Endothelial cell (in vitro differentiated cells): Measurements from ENCODE around the gene TGFBRAP1. TPM values are rescaled to one million over a fixed set of nuclear protein-coding genes. Genes with fewer than 3 reads are reported as not detected.

ENCODE experiments used
- DNase-seq: peaks from one replicate; pipeline ENCODE4 v3.0.0; 2021; ENCODE audit warnings: low spot score
- H3K27ac Mint-ChIP-seq: one replicate; pipeline ENCODE4 v1.8.0; 2021; ENCODE audit warnings: mixed read lengths, inconsistent platforms; ENCODE audit not compliant: unreplicated experiment
- H3K27me3 Mint-ChIP-seq: one replicate; pipeline ENCODE4 v1.8.0; 2021; ENCODE audit warnings: mild to moderate bottlenecking, moderate library complexity, mixed read lengths, inconsistent platforms; ENCODE audit not compliant: unreplicated experiment
- H3K36me3 Mint-ChIP-seq: one replicate; pipeline ENCODE4 v1.8.0; 2021; ENCODE audit warnings: mild to moderate bottlenecking, low read depth, mixed read lengths, inconsistent platforms; ENCODE audit not compliant: unreplicated experiment
- H3K4me1 Mint-ChIP-seq: one replicate; pipeline ENCODE4 v1.8.0; 2021; ENCODE audit warnings: mild to moderate bottlenecking, mixed read lengths, inconsistent platforms; ENCODE audit not compliant: unreplicated experiment
- H3K4me3 Mint-ChIP-seq: one replicate; pipeline ENCODE4 v1.8.0; 2021; ENCODE audit warnings: mild to moderate bottlenecking, mixed read lengths, inconsistent platforms; ENCODE audit not compliant: unreplicated experiment
- H3K9me3 Mint-ChIP-seq: one replicate; pipeline ENCODE4 v1.8.0; 2021; ENCODE audit warnings: mixed read lengths, inconsistent platforms; ENCODE audit not compliant: unreplicated experiment
- total RNA-seq: library from RNA; stranded (reverse); fragmentation: NEBNext Ultra II Directional; extraction: Animal tissue kit (Norgen Biotek cat#: 25700); gene quantifications from one replicate; pipeline ENCODE4 v1.2.1, GENCODE V29; 2021; ENCODE audit not compliant: unreplicated experiment
- TF ChIP-seq, protein P1 (sequence below): fragments of 200-600 bp; sonication (generic); IDR thresholded peaks from one replicate; pipeline ENCODE4 v1.5.0; 2021; ENCODE audit warnings: antibody characterized with exemption; ENCODE audit not compliant: unreplicated experiment

The TGFBRAP1 gene
- total RNA-seq, 1 donor from 2014 or later, result 18.8 TPM

DNA sequence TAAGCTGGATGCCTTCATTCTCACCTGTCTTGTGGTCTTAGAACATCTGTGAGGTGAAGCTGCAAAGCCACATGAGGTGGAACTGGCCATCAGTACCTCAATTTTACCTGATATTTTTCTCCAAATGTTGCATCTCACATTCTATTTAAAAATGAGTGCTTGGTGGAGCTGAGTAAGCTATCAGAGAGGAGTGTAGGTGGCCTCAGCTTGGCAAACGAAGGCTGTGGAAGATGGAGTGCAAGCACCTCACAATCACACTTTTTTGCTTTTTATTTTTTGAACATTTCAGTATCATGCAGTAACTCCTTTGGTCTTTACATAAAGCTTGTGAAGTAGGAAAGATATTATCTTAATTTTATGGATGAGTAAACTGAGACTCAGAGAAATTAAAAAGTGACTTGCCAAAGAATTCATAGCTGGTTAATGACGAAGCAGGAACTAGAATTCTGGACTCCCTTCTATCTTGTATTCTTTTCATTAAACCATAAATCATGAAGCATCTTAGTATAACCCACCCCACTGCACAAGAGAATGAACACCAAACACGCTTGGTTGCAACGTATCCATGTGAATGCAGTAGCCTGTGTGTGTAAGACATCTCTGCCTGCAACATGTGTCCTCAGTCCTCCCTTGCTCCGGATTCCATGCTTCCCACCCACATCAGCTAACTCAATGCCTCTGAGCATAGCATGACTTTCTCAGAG, 35.1 kb upstream of the TGFBRAP1 start:
- H3K4me3 Mint-ChIP-seq, result no peak overlapping the region
- no peak overlapping the region for H3K27ac Mint-ChIP-seq
- H3K27me3 Mint-ChIP-seq, result peaks cover 5% of the 10 kb centered on the region
- H3K36me3 Mint-ChIP-seq, result peaks cover 42% of the 10 kb centered on the region
- no peak for DNase-seq
- H3K4me1 Mint-ChIP-seq, result peaks cover 9% of the 10 kb centered on the region
- no peaks in the 10 kb centered on the region for H3K9me3 Mint-ChIP-seq
- TF ChIP-seq, protein P1, sequence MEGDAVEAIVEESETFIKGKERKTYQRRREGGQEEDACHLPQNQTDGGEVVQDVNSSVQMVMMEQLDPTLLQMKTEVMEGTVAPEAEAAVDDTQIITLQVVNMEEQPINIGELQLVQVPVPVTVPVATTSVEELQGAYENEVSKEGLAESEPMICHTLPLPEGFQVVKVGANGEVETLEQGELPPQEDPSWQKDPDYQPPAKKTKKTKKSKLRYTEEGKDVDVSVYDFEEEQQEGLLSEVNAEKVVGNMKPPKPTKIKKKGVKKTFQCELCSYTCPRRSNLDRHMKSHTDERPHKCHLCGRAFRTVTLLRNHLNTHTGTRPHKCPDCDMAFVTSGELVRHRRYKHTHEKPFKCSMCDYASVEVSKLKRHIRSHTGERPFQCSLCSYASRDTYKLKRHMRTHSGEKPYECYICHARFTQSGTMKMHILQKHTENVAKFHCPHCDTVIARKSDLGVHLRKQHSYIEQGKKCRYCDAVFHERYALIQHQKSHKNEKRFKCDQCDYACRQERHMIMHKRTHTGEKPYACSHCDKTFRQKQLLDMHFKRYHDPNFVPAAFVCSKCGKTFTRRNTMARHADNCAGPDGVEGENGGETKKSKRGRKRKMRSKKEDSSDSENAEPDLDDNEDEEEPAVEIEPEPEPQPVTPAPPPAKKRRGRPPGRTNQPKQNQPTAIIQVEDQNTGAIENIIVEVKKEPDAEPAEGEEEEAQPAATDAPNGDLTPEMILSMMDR, result no peak

DNA sequence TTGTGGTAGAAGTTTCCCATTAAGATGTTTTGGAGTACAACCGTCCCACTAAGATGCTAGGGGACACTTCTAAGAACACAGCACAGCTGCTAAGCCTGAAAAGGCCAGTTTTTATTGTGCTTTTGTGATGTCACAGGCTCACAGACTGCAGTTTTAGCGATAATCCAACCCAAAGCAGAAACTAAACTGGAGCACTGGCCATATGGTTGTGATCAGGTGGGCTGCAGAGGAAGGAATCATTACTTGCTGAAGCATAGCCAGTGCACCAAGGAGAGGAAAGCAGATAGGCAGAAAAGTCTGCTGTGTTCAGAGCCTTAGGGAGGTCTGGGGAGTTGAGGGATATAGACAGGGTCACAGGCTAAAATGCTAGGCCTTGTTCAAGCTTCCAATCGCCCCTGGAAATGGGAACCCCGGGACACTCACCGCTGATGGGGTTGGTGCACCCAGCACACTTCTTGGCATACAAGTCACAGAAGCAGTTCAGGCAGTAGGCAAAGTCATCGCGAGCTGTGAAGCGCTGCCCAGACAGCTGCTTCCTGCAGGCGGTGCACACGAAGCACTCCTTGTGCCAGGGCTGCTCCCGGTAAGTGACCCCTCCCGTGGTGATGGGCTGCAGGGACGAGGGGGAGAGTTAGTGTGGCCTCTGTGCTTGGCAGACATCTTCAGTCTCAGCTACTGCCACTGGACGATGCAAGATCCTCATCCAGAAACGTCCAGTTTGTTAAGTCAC, 33.5 kb upstream of the TGFBRAP1 start:
- Mint-ChIP-seq H3K27ac (no peak overlapping the region), H3K4me1 (peaks cover 9% of the 10 kb centered on the region), H3K9me3 (no peaks in the 10 kb centered on the region), H3K4me3 (no peak overlapping the region), H3K36me3 (peaks cover 37% of the 10 kb centered on the region), H3K27me3 (peaks cover 5% of the 10 kb centered on the region)
- no peak for DNase-seq
- TF ChIP-seq, protein P1, result no peak

DNA sequence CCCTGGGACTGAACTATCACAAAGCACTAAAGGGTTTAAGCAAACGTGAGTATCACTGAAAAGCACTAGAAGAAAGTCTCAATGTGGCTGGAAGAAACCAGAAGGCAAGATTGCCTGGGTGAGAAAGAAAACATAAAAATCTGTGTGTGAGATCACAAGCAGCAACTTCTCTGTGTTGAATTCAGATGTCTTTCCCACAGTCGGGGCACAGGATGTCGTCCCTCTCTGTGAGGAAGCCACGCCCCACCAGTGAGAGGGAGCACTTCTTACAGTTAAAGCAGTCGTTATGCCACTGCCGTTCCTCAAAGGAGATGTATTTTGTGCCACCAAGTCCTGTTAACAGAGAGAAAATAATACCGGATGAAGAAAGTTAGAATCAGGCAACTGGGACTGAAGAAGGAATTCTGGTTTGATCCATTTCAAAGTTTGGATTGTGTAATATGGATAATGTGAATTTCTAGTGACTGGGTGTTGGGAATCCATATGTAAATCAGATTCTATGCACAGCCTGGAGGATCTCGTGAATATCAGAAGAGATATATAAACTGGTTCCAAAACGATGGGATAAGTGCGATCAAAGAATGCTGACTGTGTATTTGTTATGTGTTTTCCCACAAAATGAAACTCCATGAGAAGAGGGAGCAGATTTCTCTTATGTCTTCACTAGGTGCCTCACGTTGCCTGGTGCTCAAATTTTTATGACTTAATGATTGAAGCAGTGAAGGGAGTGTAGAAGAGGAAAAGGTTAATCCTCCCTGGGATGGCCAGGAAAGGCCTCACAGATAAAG, 31.8 kb upstream of the TGFBRAP1 start:
- peaks cover 5% of the 10 kb centered on the region for H3K27me3 Mint-ChIP-seq
- H3K27ac Mint-ChIP-seq, result peak overlapping the region; percentile 18
- H3K9me3 Mint-ChIP-seq, result no peaks in the 10 kb centered on the region
- TF ChIP-seq, protein P1, result no peak
- no peak overlapping the region for H3K4me3 Mint-ChIP-seq
- peaks cover 9% of the 10 kb centered on the region for H3K4me1 Mint-ChIP-seq
- peaks cover 36% of the 10 kb centered on the region for H3K36me3 Mint-ChIP-seq
- DNase-seq, result no peak

DNA sequence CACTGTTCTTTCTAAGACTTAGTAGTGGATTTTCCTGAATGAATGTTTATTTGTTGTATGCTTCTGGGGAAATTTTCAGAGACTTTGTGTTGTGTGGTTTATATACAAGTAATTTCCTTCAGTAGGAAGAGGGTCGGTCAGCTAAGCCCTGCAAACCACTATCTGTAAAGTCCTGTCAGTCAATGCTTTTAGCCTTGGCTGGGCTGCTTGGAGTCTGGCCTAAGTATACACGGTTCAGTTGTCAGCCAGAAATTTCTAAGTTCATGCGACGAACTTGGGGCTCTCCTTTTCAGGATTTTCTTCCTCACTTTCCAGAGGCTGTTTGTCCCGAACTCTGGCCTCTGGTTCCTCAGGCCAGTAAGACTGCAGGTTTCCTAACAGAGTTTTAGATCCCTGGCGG, 29.1 kb upstream of the TGFBRAP1 start:
- DNase-seq, result no peak
- TF ChIP-seq, protein P1, result no peak
- Mint-ChIP-seq H3K27me3 (no peaks in the 10 kb centered on the region), H3K36me3 (peaks cover 21% of the 10 kb centered on the region), H3K27ac (no peak overlapping the region), H3K4me3 (no peak overlapping the region), H3K4me1 (peaks cover 9% of the 10 kb centered on the region), H3K9me3 (no peaks in the 10 kb centered on the region)
